PC-9 (cell line): ENCODE data around the gene ARHGEF3. TPM values are rescaled to one million over a fixed set of nuclear protein-coding genes. Genes with fewer than 3 reads are reported as not detected.

Experiments
- BruUV-seq: library from RNA; stranded (reverse); fragments of 400-500 nt; replicated peaks from 2 replicates; lab custom pipeline; 2021; lab: Mats Ljungman, UMichigan
- CTCF ChIA-PET: fragments of 300-600 bp; sonication (Branson Sonifier 250); formaldehyde crosslinking; loops from one replicate; lab custom pipeline; 2022; ENCODE audit warnings: antibody characterized with exemption; lab: Charles Lee
- POLR2A ChIA-PET: fragments of 300-600 bp; sonication (Branson Sonifier 250); formaldehyde crosslinking; loops from one replicate; lab custom pipeline; 2022; ENCODE audit warnings: antibody characterized with exemption; ENCODE audit not compliant: unreplicated experiment; lab: Charles Lee
- DNase-seq, 2 experiments: peaks; one replicate each; pipeline versions ENCODE4 v3.0.0 to v3.0.0-alpha.2; 2015 to 2022; ENCODE audit warnings: mixed read lengths in 1 of 2
- H2AFZ ChIP-seq: fragments of 200-600 bp; sonication (generic); 2 replicates; pipeline ENCODE4 v1.8.1; 2017; ENCODE audit warnings: antibody characterized with exemption
- H3F3A ChIP-seq: fragments of 200-600 bp; sonication (generic); 2 replicates; pipeline ENCODE4 v1.8.1; 2017; ENCODE audit warnings: antibody characterized with exemption, mild to moderate bottlenecking, low read depth; ENCODE audit not compliant: insufficient read depth
- H3K27ac ChIP-seq: fragments of 200-600 bp; sonication (generic); 2 replicates; pipeline ENCODE4 v1.6.1; 2016; ENCODE audit warnings: mixed run types
- H3K27me3 ChIP-seq: fragments of 200-600 bp; sonication (generic); 2 replicates; pipeline ENCODE4 v1.6.1; 2016; ENCODE audit warnings: low read depth, mixed run types; ENCODE audit not compliant: insufficient read depth
- H3K36me3 ChIP-seq: fragments of 200-600 bp; sonication (generic); 2 replicates; pipeline ENCODE4 v1.6.1; 2016; ENCODE audit warnings: low read depth, mixed run types
- H3K4me1 ChIP-seq: fragments of 200-600 bp; sonication (generic); replicated peaks from 2 replicates; pipeline ENCODE4 v1.6.1; 2016; ENCODE audit warnings: mixed run types; ENCODE audit not compliant: insufficient read depth
- H3K4me2 ChIP-seq: fragments of 200-600 bp; sonication (generic); 2 replicates; pipeline ENCODE4 v1.6.1; 2017; ENCODE audit warnings: mixed run types
- H3K4me3 ChIP-seq: fragments of 200-600 bp; sonication (generic); 2 replicates; pipeline ENCODE4 v1.6.1; 2016; ENCODE audit warnings: mixed run types
- H3K79me2 ChIP-seq: fragments of 200-600 bp; sonication (generic); 2 replicates; pipeline ENCODE4 v1.6.1; 2017; ENCODE audit warnings: low read depth, mixed run types
- H3K9me2 ChIP-seq: fragments of 200-600 bp; sonication (generic); 2 replicates; pipeline ENCODE4 v1.8.1; 2017; ENCODE audit warnings: mild to moderate bottlenecking; ENCODE audit not compliant: insufficient read depth
- H3K9me3 ChIP-seq: fragments of 200-600 bp; sonication (generic); 2 replicates; pipeline ENCODE4 v1.8.1; 2016; ENCODE audit warnings: low read depth; ENCODE audit not compliant: insufficient read depth
- H4K20me1 ChIP-seq: fragments of 200-600 bp; sonication (generic); 2 replicates; pipeline ENCODE4 v1.8.1; 2017; ENCODE audit not compliant: insufficient read depth
- EZH2 ChIP-seq: fragments of 200-600 bp; sonication (generic); IDR thresholded peaks from 2 replicates; pipeline ENCODE4 v1.8.0; 2017; ENCODE audit warnings: antibody characterized with exemption, low read depth
- intact Hi-C: fragments of 100-400 bp; cut with micrococcal nuclease; formaldehyde crosslinking; loops from one replicate; pipeline ENCODE4 v1.10.0; 2022; ENCODE audit not compliant: unreplicated experiment
- total RNA-seq: library from RNA; stranded (reverse); gene quantifications from 2 replicates; pipeline ENCODE4 v1.2.3, GENCODE V29; 2021
- TF ChIP-seq, protein P1 (sequence below): fragments of 200-600 bp; sonication (generic); conservative IDR thresholded peaks from 2 replicates; pipeline ENCODE4 v1.6.1; 2017; ENCODE audit warnings: mixed run types, antibody characterized with exemption, mild to moderate bottlenecking, moderate library complexity

ARHGEF3 gene
- total RNA-seq, 1 experiment from 2014 or later = 49.2 TPM

DNA sequence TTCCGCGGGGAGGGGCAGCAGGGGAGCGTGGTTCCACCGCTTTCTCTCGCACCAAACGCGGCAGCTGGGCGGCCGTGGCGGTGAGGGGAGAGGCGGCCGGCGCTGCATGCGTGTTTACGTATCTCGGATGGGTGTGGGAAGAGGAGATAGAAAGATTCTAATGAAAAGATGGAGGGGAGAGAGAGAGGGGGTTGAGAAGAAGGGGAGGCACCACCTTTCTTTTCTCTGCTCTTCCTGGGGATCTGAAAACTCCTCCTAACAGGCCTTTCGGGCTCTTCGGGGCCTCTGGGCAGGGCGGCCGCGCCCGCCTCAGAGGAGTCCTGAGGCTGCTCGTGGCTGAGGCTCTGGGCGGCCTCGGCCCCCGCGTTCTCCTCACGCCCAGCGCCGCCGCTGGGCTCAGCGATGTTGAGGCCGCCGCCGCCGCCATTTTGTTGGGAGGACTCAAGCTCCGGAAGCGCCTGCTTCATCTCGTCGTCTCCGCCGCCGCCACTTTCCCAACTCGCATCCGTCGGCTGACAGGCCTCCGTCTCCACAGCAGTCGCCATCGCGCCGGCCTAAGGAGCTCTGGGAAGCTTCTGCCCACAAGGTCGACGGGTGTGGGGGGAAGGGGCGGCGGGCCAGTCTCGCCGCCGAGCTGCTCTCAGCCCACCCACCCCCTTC, 119.2 kb downstream of the ARHGEF3 start:
- no peaks in the 10 kb centered on the region for H3K9me2 ChIP-seq
- H3K4me3 ChIP-seq = peak overlapping the region; percentile 76
- peaks cover 44% of the 10 kb centered on the region for H3K79me2 ChIP-seq
- H3K36me3 ChIP-seq = peaks cover 26% of the 10 kb centered on the region
- H4K20me1 ChIP-seq = peaks cover 4% of the 10 kb centered on the region; the same call in 1 of the 2 replicates
- ChIA-PET CTCF (interaction anchor here (0.7 kb wide), 2 partner anchors 206 to 401 kb away, joined by 3 to 4 read pairs; no protein-coding TSS in a partner anchor), POLR2A (interaction anchor here (0.5 to 0.7 kb wide), 3 partner anchors 53 to 131 kb away, joined by 3 to 12 read pairs (median 3); no protein-coding TSS in a partner anchor)
- peaks cover 26% of the 10 kb centered on the region for H3K4me1 ChIP-seq
- peak overlapping the region; percentile 84 for H3K27ac ChIP-seq
- BruUV-seq = TSS peak; percentile 81
- peak overlapping the region; percentile 91 for H2AFZ ChIP-seq
- peak; percentile 37 to 56 for DNase-seq
- no peaks in the 10 kb centered on the region; the same call in 1 of the 2 replicates for H3K9me3 ChIP-seq
- H3K4me2 ChIP-seq = peak overlapping the region; percentile 87
- no peaks in the 10 kb centered on the region for H3K27me3 ChIP-seq
- TF ChIP-seq EZH2 = no peak
- H3F3A ChIP-seq = peaks cover 7% of the 10 kb centered on the region; the same call in 1 of the 2 replicates
- intact Hi-C loops = loop anchor here (1.0 kb wide), 1 partner anchor 9 kb away; no protein-coding TSS in a partner anchor

DNA sequence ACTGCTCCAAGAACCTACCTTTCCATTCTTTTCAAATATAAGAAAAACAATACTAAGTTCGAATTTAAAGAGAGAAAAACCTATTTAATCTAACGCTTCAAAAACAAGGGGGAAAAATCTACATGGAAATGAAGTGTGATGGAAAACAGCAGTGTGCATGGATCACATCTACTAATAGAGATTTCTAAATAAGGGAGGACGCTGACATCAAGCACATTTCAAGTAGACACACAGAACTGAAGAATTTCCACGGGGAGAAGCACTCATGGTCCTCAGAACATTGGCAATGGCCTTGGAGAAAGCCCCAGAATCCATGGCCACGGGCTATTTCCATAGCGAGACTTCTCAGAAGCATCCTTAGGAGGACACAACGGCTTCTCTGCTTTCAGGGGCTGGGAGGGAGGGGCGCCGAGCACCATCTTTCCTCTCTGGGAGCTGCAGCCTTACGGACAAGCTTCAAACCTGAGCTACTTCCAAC, 119.7 kb downstream of the ARHGEF3 start:
- Histone ChIP-seq H3K4me3 (peak overlapping the region; percentile 76), H3K27ac (peak overlapping the region; percentile 84), H3F3A (peaks cover 7% of the 10 kb centered on the region; the same call in 1 of the 2 replicates), H3K9me2 (no peaks in the 10 kb centered on the region), H3K4me1 (peaks cover 26% of the 10 kb centered on the region), H3K27me3 (no peaks in the 10 kb centered on the region), H3K4me2 (peak overlapping the region; percentile 87), H3K36me3 (peaks cover 26% of the 10 kb centered on the region), H2AFZ (peak overlapping the region; percentile 91), H3K9me3 (no peaks in the 10 kb centered on the region; the same call in 1 of the 2 replicates), H3K79me2 (peaks cover 50% of the 10 kb centered on the region), H4K20me1 (peaks cover 4% of the 10 kb centered on the region; the same call in 1 of the 2 replicates)
- no peak for TF ChIP-seq EZH2
- TF ChIP-seq, protein P1, sequence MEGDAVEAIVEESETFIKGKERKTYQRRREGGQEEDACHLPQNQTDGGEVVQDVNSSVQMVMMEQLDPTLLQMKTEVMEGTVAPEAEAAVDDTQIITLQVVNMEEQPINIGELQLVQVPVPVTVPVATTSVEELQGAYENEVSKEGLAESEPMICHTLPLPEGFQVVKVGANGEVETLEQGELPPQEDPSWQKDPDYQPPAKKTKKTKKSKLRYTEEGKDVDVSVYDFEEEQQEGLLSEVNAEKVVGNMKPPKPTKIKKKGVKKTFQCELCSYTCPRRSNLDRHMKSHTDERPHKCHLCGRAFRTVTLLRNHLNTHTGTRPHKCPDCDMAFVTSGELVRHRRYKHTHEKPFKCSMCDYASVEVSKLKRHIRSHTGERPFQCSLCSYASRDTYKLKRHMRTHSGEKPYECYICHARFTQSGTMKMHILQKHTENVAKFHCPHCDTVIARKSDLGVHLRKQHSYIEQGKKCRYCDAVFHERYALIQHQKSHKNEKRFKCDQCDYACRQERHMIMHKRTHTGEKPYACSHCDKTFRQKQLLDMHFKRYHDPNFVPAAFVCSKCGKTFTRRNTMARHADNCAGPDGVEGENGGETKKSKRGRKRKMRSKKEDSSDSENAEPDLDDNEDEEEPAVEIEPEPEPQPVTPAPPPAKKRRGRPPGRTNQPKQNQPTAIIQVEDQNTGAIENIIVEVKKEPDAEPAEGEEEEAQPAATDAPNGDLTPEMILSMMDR = no peak
- CTCF ChIA-PET = no interaction called here
- POLR2A ChIA-PET = interaction anchor here (0.6 to 0.7 kb wide), 2 partner anchors 53 kb away, joined by 3 to 12 read pairs; no protein-coding TSS in a partner anchor
- intact Hi-C loops = no loop called here
- no TSS peak for BruUV-seq
- DNase-seq = no peak

DNA sequence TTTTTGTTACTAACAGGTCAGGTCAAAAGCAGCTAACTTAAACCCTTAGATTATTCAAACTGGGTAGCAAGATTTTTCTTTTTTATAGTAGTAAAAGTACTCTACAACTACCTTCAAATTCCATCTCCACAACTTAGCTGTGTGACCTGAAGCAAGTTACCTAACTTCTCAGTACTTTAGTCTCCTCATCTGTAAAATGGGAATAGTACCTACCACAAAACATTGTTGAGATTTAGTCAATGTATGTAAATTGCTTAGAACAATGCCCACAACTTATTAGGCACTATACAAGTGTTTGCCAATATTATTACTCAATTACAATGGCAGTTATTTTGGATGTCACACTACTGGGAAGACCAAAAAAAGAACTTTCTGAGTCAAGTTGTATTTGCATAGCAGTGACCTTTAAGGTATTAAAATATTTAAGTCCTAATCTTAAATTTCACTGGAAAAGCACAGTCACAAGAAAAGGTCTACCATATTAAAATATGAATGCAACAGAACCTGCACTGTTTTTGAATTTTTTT, 121.6 kb downstream of the ARHGEF3 start:
- intact Hi-C loops = no loop called here

More for the DNA sequence above, 121.6 kb downstream of the ARHGEF3 start:
- TF ChIP-seq EZH2 = no peak
- TF ChIP-seq, protein P1 = no peak
- H3K4me2 ChIP-seq = peak overlapping the region; percentile 87
- no peak for DNase-seq
- POLR2A ChIA-PET = no interaction called here
- H3K27ac ChIP-seq = no peak overlapping the region
- peaks cover 7% of the 10 kb centered on the region; the same call in 1 of the 2 replicates for H3F3A ChIP-seq
- peaks cover 26% of the 10 kb centered on the region for H3K4me1 ChIP-seq
- H3K9me2 ChIP-seq = no peaks in the 10 kb centered on the region
- peaks cover 26% of the 10 kb centered on the region for H3K36me3 ChIP-seq
- no peak overlapping the region for H2AFZ ChIP-seq
- H3K27me3 ChIP-seq = no peaks in the 10 kb centered on the region
- no TSS peak for BruUV-seq
- peaks cover 63% of the 10 kb centered on the region for H3K79me2 ChIP-seq
- no peaks in the 10 kb centered on the region; the same call in 1 of the 2 replicates for H3K9me3 ChIP-seq
- CTCF ChIA-PET = no interaction called here
- peaks cover 4% of the 10 kb centered on the region for H4K20me1 ChIP-seq
- H3K4me3 ChIP-seq = no peak overlapping the region

Other genes with a start within 250 kb of the ARHGEF3 start
- gene CCDC66, start 244.8 kb downstream of the ARHGEF3 start, total RNA-seq = 17.3 and 22.3 TPM in 2 replicates
- 47.1 and 55.1 TPM in 2 replicates for gene TASOR, start 118.7 kb downstream of the ARHGEF3 start, total RNA-seq